NCI-H510A (cell line): ENCODE measurements around the gene USP48.
"Not testable (repeated sequence)": the region's sequence is repeated elsewhere in the genome, so short reads cannot be mapped to it uniquely, and the experiment has no call there.

ENCODE experiments used
- DNase-seq: peaks from one replicate; lab custom pipeline; 2025; lab: John Stamatoyannopoulos, UW

USP48 gene

GRCh38 chr1:21814981-21815582 is 32.1 kb upstream of the USP48 start:
- DNase-seq, result no peak

- no peak for DNase-seq
These were observed 31.4 kb upstream of the USP48 start for GRCh38 chr1:21814241-21814918.

GRCh38 chr1:21813542-21813941 is 30.6 kb upstream of the USP48 start:
- DNase-seq, result no peak

- no peak for DNase-seq
These were observed 28.9 kb upstream of the USP48 start, which contains the start of gene LDLRAD2 for GRCh38 chr1:21811875-21812305. TSS of gene LDLRAD2 (plus strand) at chr1:21812265. CDS start at chr1:21812452, 187 bp downstream.

- no peak for DNase-seq
These were observed 21.6 kb upstream of the USP48 start for GRCh38 chr1:21804536-21804935.

- no peak for DNase-seq
These were observed 18.2 kb upstream of the USP48 start for GRCh38 chr1:21801100-21801499.

GRCh38 chr1:21799730-21800129 is 16.8 kb upstream of the USP48 start:
- no peak for DNase-seq

GRCh38 chr1:21795075-21795474 is 12.1 kb upstream of the USP48 start:
- no peak for DNase-seq

- DNase-seq, result no peak
These were observed 11.7 kb upstream of the USP48 start for GRCh38 chr1:21794656-21795055.

- DNase-seq, result no peak
These were observed 10.2 kb upstream of the USP48 start for GRCh38 chr1:21793104-21793503.

GRCh38 chr1:21786640-21787039 is 3.7 kb upstream of the USP48 start:
- DNase-seq, result no peak

- not testable (repeated sequence) for DNase-seq
These were observed 2.8 kb upstream of the USP48 start for GRCh38 chr1:21785764-21786163.

- no peak for DNase-seq
These were observed 992 bp upstream of the USP48 start for GRCh38 chr1:21783679-21784603.

- DNase-seq, result peak; percentile 69
These were observed 541 bp downstream of the USP48 start for GRCh38 chr1:21782349-21782867.

GRCh38 chr1:21781815-21782348 is 1.1 kb downstream of the USP48 start:
- no peak for DNase-seq

GRCh38 chr1:21779613-21780521 is 3.1 kb downstream of the USP48 start:
- no peak for DNase-seq

- no peak for DNase-seq
These were observed 4.6 kb downstream of the USP48 start for GRCh38 chr1:21778405-21778727.

GRCh38 chr1:21776925-21777324 is 6.0 kb downstream of the USP48 start:
- DNase-seq, result not testable (repeated sequence)

GRCh38 chr1:21775985-21776562 is 6.9 kb downstream of the USP48 start:
- no peak for DNase-seq

GRCh38 chr1:21775550-21775914 is 7.4 kb downstream of the USP48 start:
- DNase-seq, result no peak
